Left ventricle myocardium inferior (tissue), 1 donor: ENCODE data around the gene PRRC2A. TPM values are rescaled to one million over a fixed set of nuclear protein-coding genes. Genes with fewer than 3 reads are reported as not detected.

Experiments
- DNase-seq: peaks from one replicate; pipeline ENCODE4 v3.0.0-alpha.2; 2020
- H3K27ac ChIP-seq: fragments of 200-600 bp; replicated peaks from 2 replicates; pipeline ENCODE4 v1.8.0; 2021
- H3K27me3 ChIP-seq: fragments of 200-600 bp; 2 replicates; pipeline ENCODE4 v1.8.0; 2021; ENCODE audit warnings: low read depth
- H3K36me3 ChIP-seq: fragments of 200-600 bp; 2 replicates; pipeline ENCODE4 v1.8.0; 2021
- H3K4me1 ChIP-seq: fragments of 200-600 bp; 2 replicates; pipeline ENCODE4 v1.8.0; 2021
- H3K4me3 ChIP-seq: fragments of 200-600 bp; 2 replicates; pipeline ENCODE4 v1.8.0; 2021; ENCODE audit warnings: mild to moderate bottlenecking, moderate library complexity
- H3K9me3 ChIP-seq: fragments of 200-600 bp; replicated peaks from 2 replicates; pipeline ENCODE4 v1.8.0; 2021
- CTCF ChIP-seq: fragments of 200-600 bp; IDR thresholded peaks from 2 replicates; pipeline ENCODE4 v1.8.0; 2021; ENCODE audit warnings: antibody characterized with exemption, mild to moderate bottlenecking, borderline replicate concordance
- intact Hi-C: fragments of 100-400 bp; cut with micrococcal nuclease; formaldehyde crosslinking; loops from one replicate; pipeline ENCODE4 v1.11.0; 2022
- total RNA-seq: library from RNA; stranded (reverse); fragmentation: NEBNext Ultra II Directional; extraction: Animal tissue kit (Norgen Biotek cat#: 25700); gene quantifications from one replicate; pipeline ENCODE4 v1.2.1, GENCODE V29; 2021
- donor health status: DM: no; HTN: yes; CAD: no; lungs with severe emphysema.

The PRRC2A gene
- total RNA-seq, 1 donor from 2014 or later: 82.4 TPM

- Histone ChIP-seq H3K27ac (no peak overlapping the region), H3K4me3 (no peak overlapping the region), H3K27me3 (no peaks in the 10 kb centered on the region), H3K4me1 (peaks cover 11% of the 10 kb centered on the region), H3K36me3 (peaks cover 92% of the 10 kb centered on the region), H3K9me3 (no peaks in the 10 kb centered on the region)
- no peak for DNase-seq
- intact Hi-C loops: no loop called here
- TF ChIP-seq CTCF: no peak
Measured at GRCh38 chr6:31626952-31627351, 6.4 kb downstream of the PRRC2A start.

GRCh38 chr6:31627690-31628287, 7.3 kb downstream of the PRRC2A start:
- no peak for DNase-seq
- Histone ChIP-seq H3K36me3 (peaks cover 98% of the 10 kb centered on the region), H3K4me3 (no peak overlapping the region), H3K9me3 (no peaks in the 10 kb centered on the region), H3K27me3 (no peaks in the 10 kb centered on the region), H3K4me1 (peaks cover 2% of the 10 kb centered on the region), H3K27ac (no peak overlapping the region)
- TF ChIP-seq CTCF: no peak
- intact Hi-C loops: no loop called here

GRCh38 chr6:31629014-31629413, 8.5 kb downstream of the PRRC2A start:
- Histone ChIP-seq H3K9me3 (no peaks in the 10 kb centered on the region), H3K4me1 (no peaks in the 10 kb centered on the region), H3K27ac (no peak overlapping the region), H3K36me3 (peaks cover 100% of the 10 kb centered on the region), H3K4me3 (no peak overlapping the region), H3K27me3 (no peaks in the 10 kb centered on the region)
- TF ChIP-seq CTCF: no peak
- intact Hi-C loops: no loop called here
- no peak for DNase-seq

GRCh38 chr6:31630177-31630934, 9.8 kb downstream of the PRRC2A start:
- no peaks in the 10 kb centered on the region for H3K27me3 ChIP-seq
- no peaks in the 10 kb centered on the region for H3K4me1 ChIP-seq
- intact Hi-C loops: no loop called here
- H3K9me3 ChIP-seq: no peaks in the 10 kb centered on the region
- H3K36me3 ChIP-seq: peaks cover 100% of the 10 kb centered on the region
- no peak overlapping the region for H3K4me3 ChIP-seq
- no peak for TF ChIP-seq CTCF
- H3K27ac ChIP-seq: no peak overlapping the region
- no peak for DNase-seq

GRCh38 chr6:31631209-31631608, 10.7 kb downstream of the PRRC2A start:
- no peak overlapping the region for H3K4me3 ChIP-seq
- H3K4me1 ChIP-seq: no peaks in the 10 kb centered on the region
- H3K27me3 ChIP-seq: no peaks in the 10 kb centered on the region
- TF ChIP-seq CTCF: no peak
- DNase-seq: no peak
- intact Hi-C loops: no loop called here
- H3K9me3 ChIP-seq: no peaks in the 10 kb centered on the region
- peaks cover 100% of the 10 kb centered on the region for H3K36me3 ChIP-seq
- H3K27ac ChIP-seq: no peak overlapping the region
